AG04450 (cell line): ENCODE measurements around the gene ALDH3A1. TPM values are rescaled to one million over a fixed set of nuclear protein-coding genes. Genes with fewer than 3 reads are reported as not detected.

ENCODE experiments used
- CTCF ChIA-PET: fragments of 300-600, 350-600 bp; formaldehyde crosslinking; extraction: SDS; loops from one replicate; lab custom pipeline; 2022; ENCODE audit warnings: antibody characterized with exemption, inconsistent platforms; lab: Charles Lee
- POLR2A ChIA-PET: fragments of 350-600 bp; formaldehyde crosslinking; extraction: SDS; loops from one replicate; lab custom pipeline; 2021; ENCODE audit warnings: antibody characterized with exemption, inconsistent platforms; lab: Yijun Ruan, JAX
- DNase-seq: peaks from one replicate; pipeline ENCODE4 v3.0.0-alpha.2; 2011; ENCODE audit warnings: low read depth, low spot score
- H3K27ac ChIP-seq: one replicate; pipeline ENCODE4 v1.5.1; 2012; ENCODE audit warnings: low read depth, low read length, control low read depth
- H3K27me3 ChIP-seq: one replicate; pipeline ENCODE4 v1.6.0; 2012; ENCODE audit warnings: low read length; ENCODE audit not compliant: control insufficient read depth, insufficient read depth
- H3K4me3 ChIP-seq: 2 replicates; pipeline ENCODE4 v1.5.1; 2011; ENCODE audit warnings: mild to moderate bottlenecking, low read depth, low read length, control low read depth
- H3K9me3 ChIP-seq: 2 replicates; pipeline ENCODE4 v1.5.1; 2012; ENCODE audit warnings: low read length; ENCODE audit not compliant: control insufficient read depth, insufficient read depth
- CTCF ChIP-seq: IDR thresholded peaks from 2 replicates; pipeline ENCODE4 v1.5.1; 2011; ENCODE audit warnings: low read depth, low read length, control low read depth, inconsistent platforms
- polyA plus RNA-seq: library from polyadenylated mRNA; depleted of rRNA; stranded (reverse); fragments of >200 nt; gene quantifications from 2 replicates; pipeline ENCODE4 v1.2.3, GENCODE V29; 2011

ALDH3A1 gene
- polyA plus RNA-seq, 1 experiment = 1.7 TPM

GRCh38 chr17:19760746-19761145 lies 12.6 kb upstream of the ALDH3A1 start:
- Histone ChIP-seq H3K9me3 (no peaks in the 10 kb centered on the region; the same call in 1 of the 2 replicates), H3K4me3 (no peak overlapping the region), H3K27me3 (peaks cover 28% of the 10 kb centered on the region), H3K27ac (no peak overlapping the region)
- no peak for DNase-seq
- ChIA-PET POLR2A (no interaction called here), CTCF (interaction anchor here (0.6 to 9.9 kb wide), 5 partner anchors 9 to 398 kb away, joined by 3 to 174 read pairs (median 4); partner anchors contain the start of gene B9D1)
- TF ChIP-seq CTCF = no peak

- CTCF ChIA-PET = interaction anchor here (0.9 to 9.9 kb wide), 4 partner anchors 15 to 397 kb away, joined by 3 to 174 read pairs (median 4); partner anchors contain the start of gene B9D1
- Histone ChIP-seq H3K4me3 (no peak overlapping the region), H3K9me3 (no peaks in the 10 kb centered on the region; the same call in 1 of the 2 replicates), H3K27me3 (peaks cover 31% of the 10 kb centered on the region), H3K27ac (no peak overlapping the region)
- no peak for DNase-seq
- no peak for TF ChIP-seq CTCF
- POLR2A ChIA-PET = no interaction called here
Observed at GRCh38 chr17:19759568-19760549, 11.8 kb upstream of the ALDH3A1 start.

- Histone ChIP-seq H3K4me3 (no peak overlapping the region), H3K27me3 (peaks cover 27% of the 10 kb centered on the region), H3K27ac (no peak overlapping the region), H3K9me3 (peaks cover 6% of the 10 kb centered on the region; the same call in 1 of the 2 replicates)
- POLR2A ChIA-PET = no interaction called here
- TF ChIP-seq CTCF = no peak
- DNase-seq = no peak
- CTCF ChIA-PET = interaction anchor here (0.6 to 3.6 kb wide), 2 partner anchors 9 to 61 kb away, joined by 3 to 15 read pairs; no protein-coding TSS in a partner anchor
Observed at GRCh38 chr17:19757536-19758180, 9.6 kb upstream of the ALDH3A1 start.

GRCh38 chr17:19756546-19756945 lies 8.4 kb upstream of the ALDH3A1 start:
- peaks cover 21% of the 10 kb centered on the region for H3K27me3 ChIP-seq
- CTCF ChIA-PET = interaction anchor here (0.5 to 3.6 kb wide), 3 partner anchors 10 to 279 kb away, joined by 3 to 15 read pairs (median 3); no protein-coding TSS in a partner anchor
- DNase-seq = no peak
- peaks cover 7% of the 10 kb centered on the region; the same call in 1 of the 2 replicates for H3K9me3 ChIP-seq
- POLR2A ChIA-PET = no interaction called here
- no peak overlapping the region for H3K4me3 ChIP-seq
- no peak for TF ChIP-seq CTCF
- no peak overlapping the region for H3K27ac ChIP-seq
